OCI-LY7 (cell line): ENCODE measurements around the gene KDM6B. TPM values are rescaled to one million over a fixed set of nuclear protein-coding genes. Genes with fewer than 3 reads are reported as not detected.
A peak's percentile ranks its signal among the peaks of the same experiment; 100 is the strongest.

ENCODE experiments used
- BruUV-seq: library from RNA; stranded (reverse); fragments of 400-500 nt; replicated peaks from 2 replicates; lab custom pipeline; 2021; lab: Mats Ljungman, UMichigan
- CTCF ChIA-PET: fragments of 300-600 bp; sonication (Branson Sonifier 250); formaldehyde crosslinking; loops from one replicate; lab custom pipeline; 2022; ENCODE audit warnings: antibody characterized with exemption; ENCODE audit not compliant: unreplicated experiment; lab: Charles Lee
- POLR2A ChIA-PET: fragments of 300-600 bp; sonication (Branson Sonifier 250); formaldehyde crosslinking; loops from one replicate; lab custom pipeline; 2022; ENCODE audit warnings: antibody characterized with exemption; lab: Charles Lee
- DNase-seq: peaks from one replicate; pipeline ENCODE4 v3.0.0-alpha.2; 2015; ENCODE audit warnings: low spot score
- H2AFZ ChIP-seq: fragments of 200-600 bp; sonication (generic), shearing (Covaris generic); 2 replicates; pipeline ENCODE4 v1.6.1; 2014; ENCODE audit warnings: mild to moderate bottlenecking, antibody characterized with exemption, low read length, moderate library complexity
- H3K27ac ChIP-seq: fragments of 200-600 bp; sonication (generic); 2 replicates; pipeline ENCODE4 v1.5.1; 2014; ENCODE audit warnings: mixed run types, low read depth, mild to moderate bottlenecking, moderate library complexity, low read length, inconsistent platforms; ENCODE audit not compliant: poor library complexity, severe bottlenecking
- H3K36me3 ChIP-seq: fragments of 200-600 bp; sonication (generic); 2 replicates; pipeline ENCODE4 v1.6.1; 2014; ENCODE audit warnings: mild to moderate bottlenecking, antibody characterized with exemption, low read length, moderate library complexity, mixed read lengths; ENCODE audit not compliant: insufficient read depth
- H3K4me1 ChIP-seq: fragments of 200-600 bp; sonication (generic); 2 replicates; pipeline ENCODE4 v1.5.1; 2014; ENCODE audit warnings: mild to moderate bottlenecking, low read length; ENCODE audit not compliant: insufficient read depth, poor library complexity, severe bottlenecking
- H3K4me2 ChIP-seq: fragments of 200-600 bp; sonication (generic); 2 replicates; pipeline ENCODE4 v1.6.1; 2014; ENCODE audit warnings: mild to moderate bottlenecking, low read length
- H3K4me3 ChIP-seq: fragments of 200-600 bp; sonication (generic); 2 replicates; pipeline ENCODE4 v1.5.1; 2014; ENCODE audit warnings: mild to moderate bottlenecking, low read depth, low read length; ENCODE audit not compliant: poor library complexity, severe bottlenecking
- H3K79me2 ChIP-seq: fragments of 200-600 bp; sonication (generic); 2 replicates; pipeline ENCODE4 v1.6.1; 2016; ENCODE audit warnings: low read depth, mild to moderate bottlenecking, low read length, moderate library complexity, mixed read lengths; ENCODE audit not compliant: insufficient read depth
- H3K9me2 ChIP-seq: fragments of 200-600 bp; sonication (generic); 2 replicates; pipeline ENCODE4 v1.6.1; 2016; ENCODE audit warnings: mild to moderate bottlenecking, low read length, mixed read lengths; ENCODE audit not compliant: insufficient read depth
- H3K9me3 ChIP-seq: fragments of 200-600 bp; sonication (generic); 2 replicates; pipeline ENCODE4 v1.6.1; 2014; ENCODE audit warnings: mild to moderate bottlenecking, mixed run types, low read length, mixed read lengths
- H4K20me1 ChIP-seq: fragments of 200-600 bp; sonication (generic); 2 replicates; pipeline ENCODE4 v1.6.1; 2014; ENCODE audit warnings: mild to moderate bottlenecking, antibody characterized with exemption, low read length, moderate library complexity, mixed read lengths; ENCODE audit not compliant: insufficient read depth
- CTCF ChIP-seq: fragments of 200-600 bp; sonication (generic); conservative IDR thresholded peaks from 2 replicates; pipeline ENCODE4 v1.5.1; 2014; ENCODE audit warnings: mild to moderate bottlenecking, antibody characterized with exemption, low read length, moderate library complexity, mixed read lengths
- EZH2phosphoT487 ChIP-seq: fragments of 200-600 bp; sonication (generic); IDR thresholded peaks from 2 replicates; pipeline ENCODE4 v1.6.1; 2018; ENCODE audit warnings: low read depth, borderline replicate concordance, mild to moderate bottlenecking, mixed run types, antibody characterized with exemption, low read length, moderate library complexity, mixed read lengths
- intact Hi-C: fragments of 100-400 bp; cut with micrococcal nuclease; formaldehyde crosslinking; loops from one replicate; pipeline ENCODE4 v1.10.0; 2022; ENCODE audit not compliant: unreplicated experiment
- total RNA-seq, 2 experiments: library from RNA; depleted of rRNA in 1 of 2; stranded (reverse); fragments of >200 nt in 1 of 2; shearing (Covaris generic) in 1 of 2; gene quantifications; 2 replicates each; pipeline ENCODE4 v1.2.3, GENCODE V29; 2014 to 2022

The KDM6B gene
- total RNA-seq, 2 experiments from 2014 or later: 10.0 to 62.9 TPM

GRCh38 chr17:7882068-7882467 lies 48.1 kb downstream of the KDM6B start:
- Histone ChIP-seq H4K20me1 (no peaks in the 10 kb centered on the region), H2AFZ (no peak overlapping the region), H3K9me2 (no peaks in the 10 kb centered on the region), H3K4me1 (peaks cover 48% of the 10 kb centered on the region), H3K9me3 (no peaks in the 10 kb centered on the region), H3K36me3 (peaks cover 50% of the 10 kb centered on the region), H3K79me2 (peaks cover 68% of the 10 kb centered on the region), H3K4me2 (peak overlapping the region; percentile 97), H3K27ac (peak overlapping the region; percentile 87), H3K4me3 (peak overlapping the region; percentile 70)
- BruUV-seq: no TSS peak
- POLR2A ChIA-PET: interaction anchor here (1.2 kb wide), 1 partner anchor 31 kb away, joined by 3 read pairs; no protein-coding TSS in a partner anchor
- intact Hi-C loops: no loop called here
- peak; percentile 70 for DNase-seq
- CTCF ChIA-PET: no interaction called here
- no peak for TF ChIP-seq EZH2phosphoT487
- no peak for TF ChIP-seq CTCF

GRCh38 chr17:7882629-7883028 lies 48.6 kb downstream of the KDM6B start:
- H3K9me3 ChIP-seq: no peaks in the 10 kb centered on the region
- peak overlapping the region; percentile 70 for H3K4me3 ChIP-seq
- DNase-seq: no peak
- BruUV-seq: no TSS peak
- H3K4me2 ChIP-seq: peak overlapping the region; percentile 97
- no peaks in the 10 kb centered on the region for H3K9me2 ChIP-seq
- peaks cover 45% of the 10 kb centered on the region for H3K36me3 ChIP-seq
- CTCF ChIA-PET: no interaction called here
- no peak overlapping the region; the same call in 1 of the 2 replicates for H2AFZ ChIP-seq
- TF ChIP-seq CTCF: no peak
- no peak for TF ChIP-seq EZH2phosphoT487
- POLR2A ChIA-PET: interaction anchor here (0.6 to 1.3 kb wide), 5 partner anchors 11 to 364 kb away, joined by 3 to 5 read pairs (median 3); partner anchors contain the start of gene NAA38
- H3K79me2 ChIP-seq: peaks cover 65% of the 10 kb centered on the region
- intact Hi-C loops: no loop called here
- peaks cover 48% of the 10 kb centered on the region for H3K4me1 ChIP-seq
- H4K20me1 ChIP-seq: no peaks in the 10 kb centered on the region
- H3K27ac ChIP-seq: peak overlapping the region; percentile 87

Other genes starting within 250 kb of the KDM6B start
- gene SOX15, start 244.1 kb upstream of the KDM6B start, total RNA-seq (2014; rRNA removed; shearing (Covaris generic)): 0.23 and 1.6 TPM in 2 replicates
- 0.57 and 0.84 TPM in 2 replicates for gene SOX15, start 244.1 kb upstream of the KDM6B start, total RNA-seq (2022)
- gene FXR2, start 219.3 kb upstream of the KDM6B start, total RNA-seq (2014; rRNA removed; shearing (Covaris generic)): 24.6 and 32.4 TPM in 2 replicates
- 32.1 and 41.4 TPM in 2 replicates for gene FXR2, start 219.3 kb upstream of the KDM6B start, total RNA-seq (2022)
- 16.0 and 16.9 TPM in 2 replicates for gene SAT2, start 206.4 kb upstream of the KDM6B start, total RNA-seq (2014; rRNA removed; shearing (Covaris generic))
- 37.3 and 41.1 TPM in 2 replicates for gene SAT2, start 206.4 kb upstream of the KDM6B start, total RNA-seq (2022)
- not detected in 2 replicates for gene SHBG, start 204.1 kb upstream of the KDM6B start, total RNA-seq (2014; rRNA removed; shearing (Covaris generic))
- 0.50 and 0.53 TPM in 2 replicates for gene SHBG, start 204.1 kb upstream of the KDM6B start, total RNA-seq (2022)
- gene ATP1B2, start 183.3 kb upstream of the KDM6B start, total RNA-seq (2014; rRNA removed; shearing (Covaris generic)): not detected in 2 replicates
- gene ATP1B2, start 183.3 kb upstream of the KDM6B start, total RNA-seq (2022): not detected in 2 replicates
- gene TP53, start 146.7 kb upstream of the KDM6B start, total RNA-seq (2014; rRNA removed; shearing (Covaris generic)): 52.9 and 69.2 TPM in 2 replicates
- 172 and 195 TPM in 2 replicates for gene TP53, start 146.7 kb upstream of the KDM6B start, total RNA-seq (2022)
- 30.7 and 39.3 TPM in 2 replicates for gene WRAP53, start 145.7 kb upstream of the KDM6B start, total RNA-seq (2014; rRNA removed; shearing (Covaris generic))
- gene WRAP53, start 145.7 kb upstream of the KDM6B start, total RNA-seq (2022): 24.8 and 27.4 TPM in 2 replicates
- gene EFNB3, start 129.0 kb upstream of the KDM6B start, total RNA-seq (2014; rRNA removed; shearing (Covaris generic)): not detected in 2 replicates
- gene EFNB3, start 129.0 kb upstream of the KDM6B start, total RNA-seq (2022): 0.11 and 0.15 TPM in 2 replicates
- gene DNAH2, start 116.5 kb upstream of the KDM6B start, total RNA-seq (2014; rRNA removed; shearing (Covaris generic)): 0.05 TPM in 1 of 2 replicates, not detected in the other
- gene DNAH2, start 116.5 kb upstream of the KDM6B start, total RNA-seq (2022): not detected in 2 replicates
- 0.41 TPM in 1 of 2 replicates, not detected in the other for gene TMEM88, start 20.8 kb downstream of the KDM6B start, total RNA-seq (2014; rRNA removed; shearing (Covaris generic))
- gene TMEM88, start 20.8 kb downstream of the KDM6B start, total RNA-seq (2022): 3.8 and 4.0 TPM in 2 replicates
- 168 and 205 TPM in 2 replicates for gene NAA38, start 23.3 kb downstream of the KDM6B start, total RNA-seq (2014; rRNA removed; shearing (Covaris generic))
- 149 and 153 TPM in 2 replicates for gene NAA38, start 23.3 kb downstream of the KDM6B start, total RNA-seq (2022)
- gene CYB5D1, start 23.8 kb downstream of the KDM6B start, total RNA-seq (2014; rRNA removed; shearing (Covaris generic)): 16.9 and 18.1 TPM in 2 replicates
- gene CYB5D1, start 23.8 kb downstream of the KDM6B start, total RNA-seq (2022): 19.3 and 24.8 TPM in 2 replicates
- gene CHD3, start 54.6 kb downstream of the KDM6B start, total RNA-seq (2014; rRNA removed; shearing (Covaris generic)): 42.5 and 59.6 TPM in 2 replicates
- gene CHD3, start 54.6 kb downstream of the KDM6B start, total RNA-seq (2022): 124 and 126 TPM in 2 replicates
- gene RNF227, start 82.1 kb downstream of the KDM6B start, total RNA-seq (2014; rRNA removed; shearing (Covaris generic)): 3.8 and 9.6 TPM in 2 replicates
- gene RNF227, start 82.1 kb downstream of the KDM6B start, total RNA-seq (2022): 4.7 and 5.8 TPM in 2 replicates
- gene KCNAB3, start 95.6 kb downstream of the KDM6B start, total RNA-seq (2014; rRNA removed; shearing (Covaris generic)): 4.3 and 5.6 TPM in 2 replicates
- 14.3 and 17.3 TPM in 2 replicates for gene KCNAB3, start 95.6 kb downstream of the KDM6B start, total RNA-seq (2022)
- 40.2 and 41.0 TPM in 2 replicates for gene TRAPPC1, start 97.7 kb downstream of the KDM6B start, total RNA-seq (2014; rRNA removed; shearing (Covaris generic))
- 150 and 178 TPM in 2 replicates for gene TRAPPC1, start 97.7 kb downstream of the KDM6B start, total RNA-seq (2022)
- gene CNTROB, start 98.0 kb downstream of the KDM6B start, total RNA-seq (2014; rRNA removed; shearing (Covaris generic)): 49.1 and 55.4 TPM in 2 replicates
- 72.3 and 80.3 TPM in 2 replicates for gene CNTROB, start 98.0 kb downstream of the KDM6B start, total RNA-seq (2022)
- gene GUCY2D, start 168.4 kb downstream of the KDM6B start, total RNA-seq (2014; rRNA removed; shearing (Covaris generic)): not detected in 2 replicates
- gene GUCY2D, start 168.4 kb downstream of the KDM6B start, total RNA-seq (2022): not detected in 2 replicates
- not detected in 2 replicates for gene ALOX15B, start 204.8 kb downstream of the KDM6B start, total RNA-seq (2014; rRNA removed; shearing (Covaris generic))
- gene ALOX15B, start 204.8 kb downstream of the KDM6B start, total RNA-seq (2022): not detected in 2 replicates